ENCODE results near the gene RPS27.
"Not testable (repeated sequence)": the region's sequence is repeated elsewhere in the genome, so short reads cannot be mapped to it uniquely, and the experiment has no call there.

Gene RPS27

GRCh38 chr1:153985941-153986761, 4.4 kb upstream of the RPS27 start, which contains the start of gene RAB13:
TSS of gene RAB13 (minus strand) at chr1:153986339. CDS start at chr1:153986236, 103 bp downstream.
- peak; percentile 78 for DNase-seq (ENCODE audit: low read depth)

GRCh38 chr1:153987621-153988020, 2.9 kb upstream of the RPS27 start:
- DNase-seq (ENCODE audit: low read depth): no peak

GRCh38 chr1:153991151-153991630, 629 bp downstream of the RPS27 start:
- DNase-seq (ENCODE audit: low read depth): peak; percentile 8

GRCh38 chr1:153991806-153992205, 1.2 kb downstream of the RPS27 start:
- no peak for DNase-seq (ENCODE audit: low read depth)

GRCh38 chr1:153995202-153995601, 4.6 kb downstream of the RPS27 start:
- no peak for DNase-seq (ENCODE audit: low read depth)

GRCh38 chr1:153995640-153996039, 5.1 kb downstream of the RPS27 start:
- DNase-seq (ENCODE audit: low read depth): no peak

GRCh38 chr1:153996882-153997281, 6.3 kb downstream of the RPS27 start:
- not testable (repeated sequence) for DNase-seq (ENCODE audit: low read depth)

- no peak for DNase-seq (ENCODE audit: low read depth)
Observed at GRCh38 chr1:154000420-154000819, 9.9 kb downstream of the RPS27 start.

GRCh38 chr1:154006136-154006535, 15.6 kb downstream of the RPS27 start:
- peak; percentile 81 for DNase-seq (ENCODE audit: low read depth)

GRCh38 chr1:154012129-154012528, 21.6 kb downstream of the RPS27 start:
- no peak for DNase-seq (ENCODE audit: low read depth)

GRCh38 chr1:154012543-154012942, 22.0 kb downstream of the RPS27 start:
- DNase-seq (ENCODE audit: low read depth): not testable (repeated sequence)

GRCh38 chr1:154014154-154014907, 23.8 kb downstream of the RPS27 start:
- DNase-seq (ENCODE audit: low read depth): peak; percentile 85

GRCh38 chr1:154019269-154019668, 28.7 kb downstream of the RPS27 start:
- no peak for DNase-seq (ENCODE audit: low read depth)

- no peak for DNase-seq (ENCODE audit: low read depth)
Observed at GRCh38 chr1:154019940-154020339, 29.4 kb downstream of the RPS27 start.

- DNase-seq (ENCODE audit: low read depth): not testable (repeated sequence)
Observed at GRCh38 chr1:154033697-154034096, 43.1 kb downstream of the RPS27 start.
